Ammon's horn (tissue), 1 donor: ENCODE measurements around the gene ELMO3.

Experiments
- DNase-seq: peaks from one replicate; pipeline ENCODE4 v3.0.0-alpha.2; 2016; ENCODE audit warnings: low spot score

ELMO3 gene

DNA sequence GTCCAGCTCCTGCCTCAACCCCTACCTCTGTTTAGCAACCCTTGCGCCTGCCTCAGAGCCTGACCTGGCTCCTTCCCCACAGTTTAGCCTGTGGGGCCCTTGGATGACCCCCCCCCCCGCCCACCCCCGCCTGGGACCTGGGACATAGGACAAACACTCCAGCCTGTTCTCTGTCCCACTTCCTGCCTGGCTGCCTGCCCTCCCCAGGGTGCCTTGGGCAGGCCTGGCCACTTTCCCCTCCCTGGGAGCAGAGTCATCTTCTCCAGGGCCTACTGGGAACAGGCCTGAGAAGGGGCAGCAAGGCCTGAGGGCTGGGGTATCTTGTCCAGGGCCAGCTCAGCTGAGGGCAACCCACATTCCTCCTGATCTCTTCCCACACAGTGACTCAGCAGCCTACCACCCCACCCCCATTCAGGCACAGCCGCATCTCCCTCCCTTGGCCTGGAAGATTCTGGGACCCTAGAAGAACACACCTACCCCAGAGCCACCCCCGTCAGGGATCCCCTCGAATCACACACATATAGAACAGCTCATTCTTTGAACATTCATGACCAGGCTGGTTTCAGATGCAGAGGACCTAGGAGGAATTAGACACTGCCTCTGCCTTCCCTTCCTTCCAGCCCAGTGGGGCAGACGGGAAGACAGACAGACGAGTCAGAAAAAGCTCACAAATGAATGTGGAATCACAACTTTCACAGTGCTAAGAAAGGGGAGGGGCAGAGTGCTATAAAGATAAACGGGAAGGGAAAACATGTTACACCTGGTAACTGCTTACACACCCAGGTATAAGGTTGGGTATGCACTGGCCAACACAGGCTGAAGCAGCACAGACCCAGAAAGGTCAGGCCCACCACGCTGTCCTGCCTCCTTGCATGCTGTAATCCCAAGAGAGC, 42.3 kb downstream of the ELMO3 start:
- no peak for DNase-seq

DNA sequence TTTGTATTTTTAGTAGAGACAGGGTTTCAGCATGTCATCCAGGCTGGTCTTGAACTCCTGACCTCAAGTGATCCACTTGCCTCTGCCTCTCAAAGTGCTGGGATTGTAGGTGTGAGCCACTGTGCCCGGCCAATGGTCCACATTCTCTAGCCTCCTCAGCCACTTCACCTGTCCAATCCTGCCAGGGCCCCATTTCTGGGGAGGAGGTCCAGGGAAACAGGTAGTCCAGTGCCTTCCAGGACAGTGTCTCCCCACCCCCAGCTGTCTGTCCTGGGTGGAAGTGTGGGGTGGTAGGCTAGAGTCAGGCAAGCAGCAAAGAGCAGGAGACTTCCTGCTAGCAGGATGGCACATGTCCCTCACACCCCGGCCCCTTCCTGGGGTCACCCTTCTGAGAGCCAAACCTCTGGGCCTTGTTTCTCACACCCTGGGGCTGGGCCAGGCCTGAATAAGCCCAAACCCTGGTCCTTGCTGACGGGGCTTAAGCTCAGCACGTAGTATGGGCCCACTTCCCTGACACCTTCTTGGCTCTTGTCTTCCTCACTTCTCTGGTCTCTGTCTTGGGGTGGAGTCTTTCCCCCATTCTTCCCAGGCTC, 43.3 kb downstream of the ELMO3 start:
- DNase-seq, result no peak

- DNase-seq, result no peak
Measured at GRCh38 chr16:67243481-67243880, 44.5 kb downstream of the ELMO3 start.

GRCh38 chr16:67244387-67245185, 45.7 kb downstream of the ELMO3 start:
- DNase-seq, result peak; percentile 68

DNA sequence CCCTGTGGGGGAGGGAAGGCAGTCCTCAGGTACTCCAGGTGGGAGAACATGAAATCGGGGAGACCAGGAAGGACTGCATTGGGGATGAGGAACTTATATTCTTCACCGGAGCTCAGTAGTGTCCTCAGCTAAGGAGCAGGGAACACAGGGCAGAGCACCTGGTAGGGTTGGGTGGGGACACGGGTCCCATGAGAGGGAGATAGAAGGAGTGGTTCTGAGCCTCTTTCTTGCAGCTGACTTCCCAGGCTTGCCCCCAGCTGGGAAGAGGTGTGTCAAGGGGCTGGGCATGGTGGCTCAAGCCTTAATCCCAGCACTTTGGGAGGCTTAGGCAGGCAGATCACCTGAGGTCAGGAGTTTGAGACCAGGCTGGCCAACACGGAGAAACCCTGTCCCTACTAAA, 46.3 kb downstream of the ELMO3 start:
- DNase-seq, result no peak

DNA sequence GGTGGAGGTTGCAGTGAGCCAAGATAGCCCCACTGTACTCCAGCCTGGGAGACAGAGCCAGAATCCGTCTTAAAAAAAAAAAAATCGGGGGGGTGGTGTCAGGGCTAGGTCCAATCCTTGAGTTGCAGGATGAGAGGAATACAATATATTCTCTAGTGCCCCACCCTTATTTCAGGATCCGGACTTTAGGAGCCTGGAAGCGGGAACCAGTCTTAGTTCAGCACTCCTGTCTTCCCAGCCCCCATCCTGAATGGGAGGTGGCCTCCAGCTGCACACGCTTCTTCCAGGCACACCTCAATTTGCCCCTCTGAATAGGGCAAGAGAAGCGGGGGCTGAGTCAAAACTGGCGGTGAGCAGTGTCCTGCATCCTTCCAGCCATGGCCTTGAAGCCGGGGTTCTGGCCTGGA, 46.7 kb downstream of the ELMO3 start:
- no peak for DNase-seq

DNA sequence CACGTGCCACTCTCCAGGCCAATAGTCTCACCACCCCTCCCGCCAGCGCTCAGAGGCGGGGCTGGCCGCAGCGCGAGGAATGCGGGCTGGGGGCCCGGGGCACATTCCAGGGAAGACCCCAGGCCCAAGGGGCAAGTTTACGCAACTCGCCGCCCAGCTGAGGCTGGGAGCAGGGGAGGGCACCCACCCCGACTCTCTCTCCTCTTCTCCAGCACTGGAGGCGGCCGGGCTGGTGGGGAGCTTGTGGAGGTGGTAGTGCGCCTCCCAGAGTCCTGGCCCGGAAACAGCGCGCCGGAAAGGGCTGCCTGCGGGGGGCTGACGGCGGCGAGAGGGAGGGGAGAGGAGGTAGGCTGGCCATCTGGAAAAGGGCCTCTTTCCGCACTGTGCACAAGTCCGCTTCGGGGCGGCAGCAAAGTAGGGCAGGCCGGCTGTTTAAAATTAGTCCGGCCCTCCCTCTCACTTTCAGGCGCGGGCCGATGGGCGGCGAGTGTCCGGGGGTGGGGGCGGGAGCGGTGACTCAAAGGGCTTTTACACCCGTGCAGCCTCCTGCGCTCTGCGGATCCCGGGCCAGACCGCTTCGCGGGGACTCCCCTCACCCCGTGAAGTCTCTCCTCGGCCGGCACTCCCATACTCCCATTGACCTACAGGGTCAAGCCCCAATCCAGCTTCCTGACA, 47.3 kb downstream of the ELMO3 start:
- DNase-seq, result peak; percentile 66

- no peak for DNase-seq
Measured at GRCh38 chr16:67246756-67247191, 47.8 kb downstream of the ELMO3 start.

DNA sequence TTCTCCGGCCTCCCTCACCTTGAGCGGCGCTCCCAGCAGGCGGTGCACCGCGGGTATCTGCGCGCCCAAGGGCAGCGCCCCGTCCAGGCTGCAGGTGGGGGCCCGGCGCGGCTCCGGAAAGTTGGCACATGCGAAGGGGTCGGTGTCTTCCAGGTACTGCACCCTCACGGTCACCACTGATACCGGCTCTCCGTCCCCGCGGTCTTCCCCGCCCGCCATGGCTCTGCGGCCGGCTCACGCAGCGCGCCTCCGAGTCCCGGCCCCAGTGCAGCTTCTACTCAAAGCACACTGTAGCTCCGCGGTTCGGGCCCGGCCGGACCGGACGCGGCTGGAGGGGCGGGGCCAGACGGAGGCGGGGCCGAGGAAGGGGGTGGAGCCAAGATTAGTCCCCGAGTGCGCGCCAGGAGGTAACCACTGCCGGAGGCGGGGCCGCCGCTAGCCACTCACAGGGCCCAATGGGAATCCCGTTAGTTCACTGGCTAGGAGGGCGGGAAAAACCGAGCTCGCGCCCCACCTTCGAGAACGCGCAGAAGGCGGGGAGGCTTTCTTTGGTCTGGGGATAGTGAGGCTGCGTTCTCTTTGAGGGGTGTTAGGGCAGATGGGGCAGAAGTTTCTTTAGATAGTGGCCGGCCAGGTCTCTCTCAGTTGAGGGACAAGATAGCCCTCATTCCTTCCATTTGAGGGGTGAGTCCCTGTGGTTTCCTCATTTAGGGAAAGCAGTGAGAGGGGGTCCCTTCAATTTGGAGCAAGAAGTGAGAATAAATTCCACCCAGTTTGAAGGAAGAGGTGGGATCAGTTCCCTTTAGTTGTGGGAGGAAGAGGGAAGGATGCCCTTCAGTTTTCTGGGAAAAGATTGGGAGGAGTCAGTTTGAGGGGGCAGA, 48.5 kb downstream of the ELMO3 start, which contains the start of gene FHOD1:
FHOD1 (minus strand) TSS at position 290 of the 881 bp plus-strand sequence; CDS start at position 219, 71 bp downstream.
- peak; percentile 96 for DNase-seq

GRCh38 chr16:67248073-67248400, 49.1 kb downstream of the ELMO3 start:
- no peak for DNase-seq

- DNase-seq, result no peak
Measured at GRCh38 chr16:67248401-67249177, 49.7 kb downstream of the ELMO3 start, which contains the start of gene SLC9A5. SLC9A5 (plus strand) TSS chr16:67248979; CDS start chr16:67249015, 36 bp downstream.

DNA sequence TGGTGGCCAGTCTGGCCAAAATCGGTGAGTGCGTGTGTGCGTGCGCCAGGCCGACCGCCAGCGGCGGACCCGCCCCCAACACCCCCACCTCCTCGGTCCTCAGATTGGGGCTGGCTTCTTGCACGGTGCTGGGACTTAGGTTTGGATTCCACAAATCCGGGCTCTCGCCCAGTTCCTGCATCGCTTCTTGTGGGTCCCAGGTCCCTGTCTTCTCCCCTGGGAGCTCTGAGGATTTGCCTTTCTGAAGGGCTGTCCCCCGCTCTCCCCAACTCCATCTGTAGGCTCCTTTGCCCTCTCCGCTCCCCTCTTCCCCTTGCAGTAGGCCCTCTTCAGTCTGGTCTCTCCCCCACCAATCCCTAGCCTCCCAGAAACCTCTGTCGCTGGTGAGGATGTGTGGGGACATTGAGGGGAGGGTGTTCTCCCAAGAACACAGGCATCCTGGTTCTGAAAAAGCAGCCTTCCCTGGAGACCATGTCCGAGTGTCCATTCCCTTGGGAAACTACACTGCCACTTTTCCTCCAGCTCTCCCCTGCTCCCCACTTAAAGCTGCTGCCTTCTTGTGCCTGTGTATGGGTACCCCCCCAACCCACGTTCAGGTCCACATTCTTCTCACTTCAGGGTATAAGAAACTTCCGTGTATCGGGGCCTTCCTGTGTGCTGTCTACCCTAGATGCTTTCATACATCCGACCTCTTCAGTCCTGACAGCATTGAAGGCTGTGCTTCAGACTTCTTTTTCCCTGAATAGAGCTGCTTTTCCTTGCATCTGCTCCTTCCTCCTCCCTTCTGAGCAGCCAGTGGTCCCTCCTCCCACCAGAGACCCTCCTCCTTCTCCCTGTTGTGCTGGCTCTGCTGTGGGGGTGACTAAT, 50.5 kb downstream of the ELMO3 start:
- no peak for DNase-seq

DNA sequence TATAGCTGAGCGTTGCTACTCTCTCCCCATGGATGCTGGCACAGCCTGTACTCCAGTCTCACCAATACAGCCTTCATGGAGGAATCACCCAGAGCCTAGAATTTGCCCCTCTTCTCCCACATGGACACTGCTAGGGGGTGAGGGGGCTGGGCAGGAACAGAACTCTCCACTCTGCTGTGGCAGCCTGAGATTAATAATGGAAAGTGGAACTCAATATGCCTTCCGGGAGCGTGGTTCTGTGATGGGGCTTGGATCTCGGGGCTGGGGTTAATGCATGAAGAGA, 51.1 kb downstream of the ELMO3 start:
- DNase-seq, result no peak

- DNase-seq, result peak; percentile 79
Measured at GRCh38 chr16:67252609-67253497, 53.9 kb downstream of the ELMO3 start.
